Measurements from ENCODE around the gene BIRC3. TPM values are rescaled to one million over a fixed set of nuclear protein-coding genes. Genes with fewer than 3 reads are reported as not detected.
"Not testable (repeated sequence)": the region's sequence is repeated elsewhere in the genome, so short reads cannot be mapped to it uniquely, and the experiment has no call there.

The BIRC3 gene
- total and polyA plus RNA-seq, 2 experiments from 2014 or later: 11.5 to 11.6 TPM

DNA sequence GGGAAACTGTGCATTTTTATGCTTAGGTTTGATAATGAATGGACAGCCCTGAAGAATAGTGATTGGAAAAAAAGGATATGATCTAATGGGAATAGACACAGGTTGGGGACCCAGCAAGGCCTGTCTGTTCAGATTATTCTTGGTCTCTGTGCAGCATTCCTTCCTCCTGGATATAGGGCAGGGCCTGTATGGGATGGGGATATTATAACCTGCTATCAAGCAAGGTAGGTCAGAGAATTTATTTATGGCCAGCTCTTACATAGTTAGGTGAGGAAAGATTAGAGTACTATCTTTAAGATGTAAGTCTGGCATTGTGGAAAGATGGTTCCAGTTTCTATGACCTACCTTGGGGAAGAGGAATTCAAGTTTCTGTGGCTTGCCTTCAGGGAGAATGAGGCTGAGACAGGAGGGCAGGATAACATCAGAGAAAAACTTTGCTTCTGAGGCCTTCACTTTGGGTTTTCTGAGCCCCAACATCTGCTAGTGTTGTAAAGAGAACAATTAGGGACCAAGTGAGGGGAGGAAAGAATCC is 21.3 kb downstream of the BIRC3 start:
- no peaks in the 10 kb centered on the region for H4K20me1 ChIP-seq (ENCODE audit: insufficient read depth, poor library complexity, severe bottlenecking)
- no peak overlapping the region for H3K27ac ChIP-seq
- no peak for DNase-seq (ENCODE audit: low spot score)
- H3K79me2 ChIP-seq: no peaks in the 10 kb centered on the region
- TF ChIP-seq EZH2phosphoT487 (IDR thresholded peaks at IDR 0.05; ENCODE audit: low read depth, severe bottlenecking, unreplicated experiment) (no peak), EZH2 (IDR thresholded peaks at IDR 0.05; ENCODE audit: borderline replicate concordance) (no peak)
- TF ChIP-seq, protein P1, sequence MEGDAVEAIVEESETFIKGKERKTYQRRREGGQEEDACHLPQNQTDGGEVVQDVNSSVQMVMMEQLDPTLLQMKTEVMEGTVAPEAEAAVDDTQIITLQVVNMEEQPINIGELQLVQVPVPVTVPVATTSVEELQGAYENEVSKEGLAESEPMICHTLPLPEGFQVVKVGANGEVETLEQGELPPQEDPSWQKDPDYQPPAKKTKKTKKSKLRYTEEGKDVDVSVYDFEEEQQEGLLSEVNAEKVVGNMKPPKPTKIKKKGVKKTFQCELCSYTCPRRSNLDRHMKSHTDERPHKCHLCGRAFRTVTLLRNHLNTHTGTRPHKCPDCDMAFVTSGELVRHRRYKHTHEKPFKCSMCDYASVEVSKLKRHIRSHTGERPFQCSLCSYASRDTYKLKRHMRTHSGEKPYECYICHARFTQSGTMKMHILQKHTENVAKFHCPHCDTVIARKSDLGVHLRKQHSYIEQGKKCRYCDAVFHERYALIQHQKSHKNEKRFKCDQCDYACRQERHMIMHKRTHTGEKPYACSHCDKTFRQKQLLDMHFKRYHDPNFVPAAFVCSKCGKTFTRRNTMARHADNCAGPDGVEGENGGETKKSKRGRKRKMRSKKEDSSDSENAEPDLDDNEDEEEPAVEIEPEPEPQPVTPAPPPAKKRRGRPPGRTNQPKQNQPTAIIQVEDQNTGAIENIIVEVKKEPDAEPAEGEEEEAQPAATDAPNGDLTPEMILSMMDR (IDR thresholded peaks at IDR 0.05; ENCODE audit: poor library complexity): no peak
- no peaks in the 10 kb centered on the region for H3K27me3 ChIP-seq
- no peaks in the 10 kb centered on the region for H3K36me3 ChIP-seq (replicated peaks; ENCODE audit: insufficient read depth, low read depth)
- no peak overlapping the region for H2AFZ ChIP-seq
- H3K9me2 ChIP-seq (replicated peaks; ENCODE audit: insufficient read depth): no peaks in the 10 kb centered on the region
- no peaks in the 10 kb centered on the region for H3K9me3 ChIP-seq (ENCODE audit: low read depth)
- H3K4me2 ChIP-seq: no peak overlapping the region
- no peaks in the 10 kb centered on the region for H3K4me1 ChIP-seq (ENCODE audit: insufficient read depth)
- no peak overlapping the region for H3K4me3 ChIP-seq

DNA sequence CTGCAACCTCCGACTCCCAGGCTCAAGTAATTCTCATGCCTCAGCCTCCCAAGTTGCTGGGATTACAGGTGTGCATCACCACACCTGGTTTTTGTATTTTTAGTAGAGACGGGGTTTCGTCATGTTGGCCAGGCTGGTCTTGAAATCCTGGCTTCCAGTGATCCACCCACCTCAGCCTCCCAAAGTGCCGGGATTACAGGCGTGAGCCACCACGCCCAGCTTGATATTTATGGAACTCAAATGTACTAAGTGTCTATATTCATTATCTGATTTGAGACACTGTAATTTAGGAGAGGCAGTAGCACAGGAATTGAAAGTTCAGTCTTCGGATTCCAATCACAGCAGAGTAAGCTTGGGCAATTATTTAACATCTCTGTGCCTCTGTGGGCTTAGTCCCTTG is 24.0 kb downstream of the BIRC3 start:
- not testable (repeated sequence) for H4K20me1 ChIP-seq (ENCODE audit: insufficient read depth, poor library complexity, severe bottlenecking); H3K4me2 ChIP-seq; H2AFZ ChIP-seq; H3K79me2 ChIP-seq; H3K36me3 ChIP-seq (replicated peaks; ENCODE audit: insufficient read depth, low read depth); H3K9me2 ChIP-seq (replicated peaks; ENCODE audit: insufficient read depth); H3K4me1 ChIP-seq (ENCODE audit: insufficient read depth); H3K4me3 ChIP-seq; DNase-seq (ENCODE audit: low spot score); H3K9me3 ChIP-seq (ENCODE audit: low read depth); H3K27me3 ChIP-seq; H3K27ac ChIP-seq
- WGBS (ENCODE audit: low lambda C conversion rate, missing lambda C conversion rate): 85% methylated on average over 7 of the region's 7 CpGs

DNA sequence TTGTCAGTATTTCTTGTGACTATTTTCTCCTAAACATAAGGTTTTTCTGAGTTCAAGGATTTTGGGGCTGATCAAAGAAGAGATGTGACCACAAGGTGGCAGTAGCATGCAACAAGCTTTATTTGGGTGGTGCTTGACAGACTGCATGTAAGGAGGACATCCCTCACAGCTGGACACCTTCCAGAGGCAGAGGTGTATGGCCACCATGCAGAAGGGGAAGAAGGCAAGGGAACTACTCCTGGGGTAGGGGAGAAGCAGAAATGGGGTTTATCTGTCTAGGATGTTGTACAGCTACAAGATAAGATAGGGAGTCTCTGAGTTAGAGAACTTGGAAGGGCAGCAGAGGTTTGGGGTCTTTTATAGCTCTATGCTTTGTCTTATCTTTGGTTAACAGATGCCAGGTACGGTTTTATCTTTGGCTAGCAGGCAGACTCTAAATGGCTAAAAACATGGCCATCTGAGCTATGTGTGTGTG is 24.6 kb downstream of the BIRC3 start:
- peaks cover 7% of the 10 kb centered on the region for H3K4me1 ChIP-seq (ENCODE audit: insufficient read depth)
- H3K4me2 ChIP-seq: no peak overlapping the region
- peaks cover 5% of the 10 kb centered on the region for H3K79me2 ChIP-seq
- no peak overlapping the region for H3K27ac ChIP-seq
- WGBS (ENCODE audit: low lambda C conversion rate, missing lambda C conversion rate): 13% methylated on average over 1 of the region's 1 CpG
- no peaks in the 10 kb centered on the region for H3K27me3 ChIP-seq
- no peak overlapping the region for H3K4me3 ChIP-seq
- H4K20me1 ChIP-seq (ENCODE audit: insufficient read depth, poor library complexity, severe bottlenecking): no peaks in the 10 kb centered on the region
- H3K9me3 ChIP-seq (ENCODE audit: low read depth): no peaks in the 10 kb centered on the region
- DNase-seq (ENCODE audit: low spot score): peak; percentile 87
- TF ChIP-seq, protein P1 (IDR thresholded peaks at IDR 0.05; ENCODE audit: poor library complexity): peak; percentile 83
- TF ChIP-seq EZH2phosphoT487 (IDR thresholded peaks at IDR 0.05; ENCODE audit: low read depth, severe bottlenecking, unreplicated experiment) (no peak), EZH2 (IDR thresholded peaks at IDR 0.05; ENCODE audit: borderline replicate concordance) (no peak)
- no peaks in the 10 kb centered on the region for H3K36me3 ChIP-seq (replicated peaks; ENCODE audit: insufficient read depth, low read depth)
- no peaks in the 10 kb centered on the region for H3K9me2 ChIP-seq (replicated peaks; ENCODE audit: insufficient read depth)
- no peak overlapping the region for H2AFZ ChIP-seq

DNA sequence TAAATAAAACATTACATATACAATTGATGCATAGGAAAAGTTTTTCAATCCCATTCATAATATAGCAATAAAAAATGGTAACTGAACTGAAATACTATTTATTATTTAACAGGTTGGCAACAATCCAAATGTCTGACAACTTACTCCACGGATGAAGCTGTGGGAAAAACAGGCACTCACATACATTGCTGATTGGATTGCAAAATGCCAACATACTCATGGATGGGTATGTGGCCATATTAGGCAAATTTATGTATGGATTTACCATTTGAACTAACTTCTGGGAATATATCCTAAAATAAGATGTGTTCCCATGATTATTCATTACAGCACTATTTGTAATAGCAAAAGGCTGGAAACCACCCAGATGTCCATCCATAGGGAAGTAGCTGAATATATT is 26.5 kb downstream of the BIRC3 start:
- peaks cover 18% of the 10 kb centered on the region for H3K79me2 ChIP-seq
- DNase-seq (ENCODE audit: low spot score): no peak
- peaks cover 7% of the 10 kb centered on the region for H3K4me1 ChIP-seq (ENCODE audit: insufficient read depth)
- H3K9me2 ChIP-seq (replicated peaks; ENCODE audit: insufficient read depth): no peaks in the 10 kb centered on the region
- peaks cover 4% of the 10 kb centered on the region for H4K20me1 ChIP-seq (ENCODE audit: insufficient read depth, poor library complexity, severe bottlenecking)
- H3K4me3 ChIP-seq: no peak overlapping the region
- no peaks in the 10 kb centered on the region for H3K27me3 ChIP-seq
- no peaks in the 10 kb centered on the region for H3K9me3 ChIP-seq (ENCODE audit: low read depth)
- whole genome bisulfite sequencing (ENCODE audit: low lambda C conversion rate, missing lambda C conversion rate): 66% methylated on average over 1 of the region's 1 CpG
- no peak for TF ChIP-seq EZH2phosphoT487 (IDR thresholded peaks at IDR 0.05; ENCODE audit: low read depth, severe bottlenecking, unreplicated experiment)
- TF ChIP-seq EZH2 (IDR thresholded peaks at IDR 0.05; ENCODE audit: borderline replicate concordance): no peak
- TF ChIP-seq, protein P1 (IDR thresholded peaks at IDR 0.05; ENCODE audit: poor library complexity): no peak
- H3K36me3 ChIP-seq (replicated peaks; ENCODE audit: insufficient read depth, low read depth): no peaks in the 10 kb centered on the region
- no peak overlapping the region for H3K4me2 ChIP-seq
- H2AFZ ChIP-seq: no peak overlapping the region
- H3K27ac ChIP-seq: no peak overlapping the region
